Muscle layer of duodenum (tissue), 2 donors: ENCODE results near the gene XG.
"Not testable (repeated sequence)": the region's sequence is repeated elsewhere in the genome, so short reads cannot be mapped to it uniquely, and the experiment has no call there.

Source experiments
- H3K27ac ChIP-seq: one replicate; pipeline ENCODE4 v1.7.0; 2013; ENCODE audit warnings: mild to moderate bottlenecking, low read length
- H3K27me3 ChIP-seq: one replicate; pipeline ENCODE4 v1.7.0; 2013; ENCODE audit warnings: low read depth, mild to moderate bottlenecking, control low read depth, low read length
- H3K36me3 ChIP-seq, 2 donors: one replicate each; pipeline ENCODE4 v1.7.0; 2013; ENCODE audit warnings: low read length in 2 of 2, control low read depth in 1 of 2, mild to moderate bottlenecking in 1 of 2; ENCODE audit not compliant: insufficient read depth in 2 of 2, control insufficient read depth in 1 of 2
- H3K4me1 ChIP-seq, 2 donors: one replicate each; pipeline ENCODE4 v1.7.0; 2013; ENCODE audit warnings: low read length in 2 of 2, mild to moderate bottlenecking in 2 of 2, control low read depth in 1 of 2, moderate library complexity in 1 of 2; ENCODE audit not compliant: insufficient read depth in 2 of 2, control insufficient read depth in 1 of 2
- H3K4me3 ChIP-seq, 2 donors: one replicate each; pipeline ENCODE4 v1.7.0; 2013; ENCODE audit warnings: low read length in 2 of 2, low read depth in 1 of 2, mild to moderate bottlenecking in 1 of 2
- H3K9me3 ChIP-seq, 2 donors: one replicate each; pipeline ENCODE4 v1.7.0; 2013; ENCODE audit warnings: low read length in 2 of 2, control low read depth in 1 of 2, mild to moderate bottlenecking in 1 of 2; ENCODE audit not compliant: control insufficient read depth in 1 of 2
- donor health status: healthy.

XG gene

GRCh38 chrX:2782171-2782570 is 30.3 kb downstream of the XG start:
- Histone ChIP-seq H3K4me1 (no peaks in the 10 kb centered on the region), H3K36me3 (no peaks in the 10 kb centered on the region), H3K27ac (no peak overlapping the region), H3K27me3 (no peaks in the 10 kb centered on the region), H3K4me3 (no peak overlapping the region), H3K9me3 (no peaks in the 10 kb centered on the region)

GRCh38 chrX:2782778-2783177 is 30.9 kb downstream of the XG start:
- no peak overlapping the region for H3K4me3 ChIP-seq
- H3K27me3 ChIP-seq = no peaks in the 10 kb centered on the region
- no peak overlapping the region for H3K27ac ChIP-seq
- H3K9me3 ChIP-seq = no peaks in the 10 kb centered on the region
- no peaks in the 10 kb centered on the region for H3K36me3 ChIP-seq
- no peaks in the 10 kb centered on the region for H3K4me1 ChIP-seq

GRCh38 chrX:2784026-2784425 is 32.2 kb downstream of the XG start:
- no peaks in the 10 kb centered on the region for H3K4me1 ChIP-seq
- no peaks in the 10 kb centered on the region for H3K36me3 ChIP-seq
- no peak overlapping the region for H3K27ac ChIP-seq
- no peak overlapping the region for H3K4me3 ChIP-seq
- H3K9me3 ChIP-seq = no peaks in the 10 kb centered on the region
- no peaks in the 10 kb centered on the region for H3K27me3 ChIP-seq

- H3K36me3 ChIP-seq = no peaks in the 10 kb centered on the region
- H3K27ac ChIP-seq = no peak overlapping the region
- H3K9me3 ChIP-seq = no peaks in the 10 kb centered on the region
- no peaks in the 10 kb centered on the region for H3K27me3 ChIP-seq
- no peaks in the 10 kb centered on the region for H3K4me1 ChIP-seq
- H3K4me3 ChIP-seq = no peak overlapping the region
Observed at GRCh38 chrX:2785538-2785937, 33.7 kb downstream of the XG start.

GRCh38 chrX:2788980-2789379 is 37.1 kb downstream of the XG start:
- H3K36me3 ChIP-seq = no peaks in the 10 kb centered on the region
- no peaks in the 10 kb centered on the region for H3K4me1 ChIP-seq
- H3K9me3 ChIP-seq = no peaks in the 10 kb centered on the region
- no peak overlapping the region for H3K27ac ChIP-seq
- H3K27me3 ChIP-seq = no peaks in the 10 kb centered on the region
- no peak overlapping the region for H3K4me3 ChIP-seq

GRCh38 chrX:2789569-2789968 is 37.7 kb downstream of the XG start:
- no peak overlapping the region for H3K27ac ChIP-seq
- H3K9me3 ChIP-seq = no peaks in the 10 kb centered on the region
- no peaks in the 10 kb centered on the region for H3K36me3 ChIP-seq
- no peaks in the 10 kb centered on the region for H3K27me3 ChIP-seq
- H3K4me1 ChIP-seq = no peaks in the 10 kb centered on the region
- no peak overlapping the region for H3K4me3 ChIP-seq

GRCh38 chrX:2793752-2794151 is 41.9 kb downstream of the XG start:
- no peaks in the 10 kb centered on the region for H3K27me3 ChIP-seq
- H3K27ac ChIP-seq = no peak overlapping the region
- H3K36me3 ChIP-seq = no peaks in the 10 kb centered on the region
- no peaks in the 10 kb centered on the region for H3K4me1 ChIP-seq
- H3K4me3 ChIP-seq = no peak overlapping the region
- H3K9me3 ChIP-seq = no peaks in the 10 kb centered on the region

- no peak overlapping the region for H3K4me3 ChIP-seq
- H3K4me1 ChIP-seq = no peaks in the 10 kb centered on the region
- no peaks in the 10 kb centered on the region for H3K27me3 ChIP-seq
- H3K9me3 ChIP-seq = no peaks in the 10 kb centered on the region
- H3K36me3 ChIP-seq = no peaks in the 10 kb centered on the region
- H3K27ac ChIP-seq = no peak overlapping the region
Observed at GRCh38 chrX:2794336-2794735, 42.5 kb downstream of the XG start.

- H3K4me3 ChIP-seq, H3K36me3 ChIP-seq, H3K4me1 ChIP-seq, H3K9me3 ChIP-seq, H3K27me3 ChIP-seq, H3K27ac ChIP-seq: not testable (repeated sequence)
Observed at GRCh38 chrX:2796808-2797207, 45.0 kb downstream of the XG start.

GRCh38 chrX:2799369-2799768 is 47.5 kb downstream of the XG start:
- Histone ChIP-seq H3K27me3 (no peaks in the 10 kb centered on the region), H3K4me1 (no peaks in the 10 kb centered on the region), H3K4me3 (no peak overlapping the region), H3K27ac (no peak overlapping the region), H3K9me3 (no peaks in the 10 kb centered on the region), H3K36me3 (no peaks in the 10 kb centered on the region)

GRCh38 chrX:2799980-2800379 is 48.1 kb downstream of the XG start:
- not testable (repeated sequence) for H3K4me1 ChIP-seq, H3K4me3 ChIP-seq, H3K27ac ChIP-seq, H3K27me3 ChIP-seq, H3K36me3 ChIP-seq, H3K9me3 ChIP-seq

GRCh38 chrX:2801223-2801622 is 49.4 kb downstream of the XG start:
- Histone ChIP-seq H3K36me3 (no peaks in the 10 kb centered on the region), H3K4me3 (no peak overlapping the region), H3K27me3 (no peaks in the 10 kb centered on the region), H3K4me1 (no peaks in the 10 kb centered on the region), H3K9me3 (no peaks in the 10 kb centered on the region), H3K27ac (no peak overlapping the region)
